GM13976 (cell line): ENCODE results near the gene GKN1.
"Not testable (repeated sequence)": the region's sequence is repeated elsewhere in the genome, so short reads cannot be mapped to it uniquely, and the experiment has no call there.

Source experiments
- DNase-seq: peaks from one replicate; pipeline ENCODE4 v3.0.0; 2012; ENCODE audit warnings: low spot score
- CTCF ChIP-seq: IDR thresholded peaks from 2 replicates; pipeline ENCODE4 v1.5.1; 2012; ENCODE audit warnings: borderline replicate concordance, mild to moderate bottlenecking; ENCODE audit not compliant: insufficient read depth; ENCODE audit errors: extremely low read depth, missing control alignments, control extremely low read depth
- in situ Hi-C: fragments of 300-500 bp; cut with MboI; formaldehyde crosslinking; loops from one replicate; pipeline ENCODE4 v1.12.0; 2022; ENCODE audit warnings: low sequenced_read_pairs, mixed read lengths, inconsistent platforms; ENCODE audit not compliant: unreplicated experiment

The GKN1 gene

GRCh38 chr2:68952887-68953521 is 21.4 kb upstream of the GKN1 start, which contains the start of gene GKN2:
GKN2 (minus strand) TSS chr2:68952893; CDS start chr2:68952861, 32 bp downstream.
- DNase-seq: no peak
- in situ Hi-C loops: no loop called here
- no peak for TF ChIP-seq CTCF

GRCh38 chr2:68955432-68955831 is 19.0 kb upstream of the GKN1 start:
- in situ Hi-C loops, DNase-seq: not testable (repeated sequence)

GRCh38 chr2:68959001-68959400 is 15.4 kb upstream of the GKN1 start:
- no peak for DNase-seq
- in situ Hi-C loops: no loop called here
- no peak for TF ChIP-seq CTCF

- no peak for TF ChIP-seq CTCF
- no peak for DNase-seq
- in situ Hi-C loops: no loop called here
Observed at GRCh38 chr2:68961380-68961779, 13.1 kb upstream of the GKN1 start.

GRCh38 chr2:68964282-68964681 is 10.2 kb upstream of the GKN1 start:
- no peak for DNase-seq
- in situ Hi-C loops: no loop called here
- no peak for TF ChIP-seq CTCF

- in situ Hi-C loops: no loop called here
- DNase-seq: no peak
- no peak for TF ChIP-seq CTCF
Observed at GRCh38 chr2:68968221-68968620, 6.2 kb upstream of the GKN1 start.

GRCh38 chr2:68969736-68970490 is 4.5 kb upstream of the GKN1 start:
- no peak for TF ChIP-seq CTCF
- in situ Hi-C loops: no loop called here
- DNase-seq: no peak
